A549 (cell line): ENCODE measurements around the gene HACE1. TPM values are rescaled to one million over a fixed set of nuclear protein-coding genes. Genes with fewer than 3 reads are reported as not detected.

Experiments
- ATAC-seq, 2 experiments: fragments of 200-7000 bp in 1 of 2; fragments of >200 bp in 1 of 2; cut with Nextera tagmentation in 1 of 2; cut with Tn5 transposase in 1 of 2; 3 replicates each; pipeline versions ENCODE4 v1.8.0 to v1.9.1; 2018 to 2020; ENCODE audit warnings: mild to moderate bottlenecking in 1 of 2, moderate library complexity in 1 of 2
- CTCF ChIA-PET: fragments of 300-600 bp; sonication (Branson Sonifier 250); formaldehyde crosslinking; extraction: SDS; loops from one replicate; lab custom pipeline; 2021; ENCODE audit warnings: antibody characterized with exemption, inconsistent platforms; lab: Yijun Ruan, JAX
- POLR2A ChIA-PET: fragments of 350-600 bp; formaldehyde crosslinking; extraction: SDS; loops from one replicate; lab custom pipeline; 2021; ENCODE audit warnings: antibody characterized with exemption, inconsistent platforms; lab: Yijun Ruan, JAX
- DNase-seq, 2 experiments: peaks; one replicate each; pipeline versions ENCODE4 v3.0.0 to v3.0.0-alpha.2; 2011 to 2016; ENCODE audit warnings: low read depth in 1 of 2, low spot score in 1 of 2
- FAIRE-seq: peaks from 2 replicates; lab custom pipeline; 2011; peaks lifted over from hg19 to GRCh38; lab: Jason Lieb, UNC
- H3K27ac ChIP-seq, 2 experiments: fragments of >200 bp; sonication (Bioruptor Twin); formaldehyde crosslinking; 3 replicates each; pipeline ENCODE4 v1.5.1; 2016 to 2017
- H3K4me1 ChIP-seq: fragments of >200 bp; sonication (Bioruptor Twin); formaldehyde crosslinking; 3 replicates; pipeline ENCODE4 v1.6.1; 2016
- H3K4me2 ChIP-seq: fragments of >200 bp; sonication (Bioruptor Twin); formaldehyde crosslinking; 3 replicates; pipeline ENCODE4 v1.6.1; 2016
- H3K4me3 ChIP-seq: fragments of >200 bp; sonication (Bioruptor Twin); formaldehyde crosslinking; 3 replicates; pipeline ENCODE4 v1.5.1; 2016
- H3K9me3 ChIP-seq: fragments of >200 bp; sonication (Bioruptor Twin); formaldehyde crosslinking; 3 replicates; pipeline ENCODE4 v1.6.1; 2016
- BCL3 ChIP-seq: fragments of >200 bp; sonication (Bioruptor Twin); formaldehyde crosslinking; IDR thresholded peaks from 3 replicates; pipeline ENCODE4 v1.6.1; 2016
- CBX8 ChIP-seq: fragments of 200-600 bp; sonication (generic); IDR thresholded peaks from 2 replicates; pipeline ENCODE4 v1.6.1; 2016
- CHD2 ChIP-seq: fragments of 150-350 bp; IDR thresholded peaks from 2 replicates; pipeline ENCODE4 v1.6.1; 2014; ENCODE audit warnings: low read length; ENCODE audit not compliant: partially characterized antibody
- CHD4 ChIP-seq: fragments of 200-600 bp; sonication (generic); IDR thresholded peaks from 2 replicates; pipeline ENCODE4 v1.6.1; 2016; ENCODE audit warnings: antibody characterized with exemption, mild to moderate bottlenecking, borderline replicate concordance
- EHMT2 ChIP-seq: fragments of 200-600 bp; sonication (generic); IDR thresholded peaks from 2 replicates; pipeline ENCODE4 v1.6.1; 2016; ENCODE audit warnings: antibody characterized with exemption, low read depth, mild to moderate bottlenecking, moderate library complexity
- EP300 ChIP-seq, 2 experiments: fragments of >200 bp; sonication (Bioruptor Twin); formaldehyde crosslinking; IDR thresholded peaks; 2 replicates in 1 of 2; 3 replicates in 1 of 2; pipeline ENCODE4 v1.6.1; 2016 to 2017
- FOSB ChIP-seq: fragments of 250-450 bp; sonication (Bioruptor Pico); IDR thresholded peaks from 2 replicates; pipeline ENCODE4 v1.5.0; 2020; ENCODE audit warnings: mild to moderate bottlenecking, moderate library complexity
- FOSL2 ChIP-seq, 2 experiments: fragments of 450-650 bp in 1 of 2; fragments of >200 bp in 1 of 2; sonication (Bioruptor Twin) in 1 of 2; formaldehyde crosslinking; IDR thresholded peaks; 2 replicates each; pipeline versions ENCODE4 v1.5.0 to v1.6.1; 2016 to 2020; ENCODE audit warnings: mild to moderate bottlenecking in 1 of 2, moderate library complexity in 1 of 2
- GATA3 ChIP-seq: IDR thresholded peaks from 2 replicates; pipeline ENCODE4 v1.6.1; 2012; ENCODE audit warnings: borderline replicate concordance
- HDAC2 ChIP-seq: fragments of 200-600 bp; sonication (generic); IDR thresholded peaks from 2 replicates; pipeline ENCODE4 v1.6.1; 2016
- HEYL ChIP-seq: fragments of 250-450 bp; sonication (Bioruptor Pico); IDR thresholded peaks from 2 replicates; pipeline ENCODE4 v1.8.0; 2021; ENCODE audit warnings: mild to moderate bottlenecking, moderate library complexity
- HOXA7 ChIP-seq: fragments of 250-450 bp; sonication (Bioruptor Pico); IDR thresholded peaks from 2 replicates; pipeline ENCODE4 v1.5.0; 2020; ENCODE audit warnings: mild to moderate bottlenecking, moderate library complexity
- HOXB5 ChIP-seq: fragments of 250-450 bp; sonication (Bioruptor Pico); IDR thresholded peaks from 2 replicates; pipeline ENCODE4 v1.5.0; 2020; ENCODE audit warnings: mild to moderate bottlenecking, moderate library complexity
- KDM1A ChIP-seq: fragments of 200-600 bp; sonication (generic); IDR thresholded peaks from 2 replicates; pipeline ENCODE4 v1.6.1; 2016; ENCODE audit warnings: low read depth, mild to moderate bottlenecking
- REST ChIP-seq: fragments of 200-600 bp; sonication (generic); IDR thresholded peaks from 2 replicates; pipeline ENCODE4 v1.6.1; 2016; ENCODE audit warnings: antibody characterized with exemption, mild to moderate bottlenecking, moderate library complexity
- SMC3 ChIP-seq: fragments of >200 bp; sonication (Bioruptor Twin); formaldehyde crosslinking; IDR thresholded peaks from 3 replicates; pipeline ENCODE4 v1.6.1; 2018; ENCODE audit warnings: inconsistent platforms
- ZC3H11A ChIP-seq: fragments of 450-650 bp; IDR thresholded peaks from 2 replicates; pipeline ENCODE4 v1.6.1; 2014; ENCODE audit warnings: antibody characterized with exemption, mild to moderate bottlenecking
- WGBS: methylation state at CpG from one replicate; pipeline ENCODE4 v1.1.6; 2017; ENCODE audit errors: missing lambda C conversion rate; 5-methylcytosine and 5-hydroxymethylcytosine counted together
- polyA plus RNA-seq, 4 experiments: library from polyadenylated mRNA; depleted of rRNA in 3 of 4; stranded (reverse); fragments of >200 nt; fragmentation: RNase III in 1 of 4; extraction: RNeasy Plus Mini Kit Qiagen cat#74134 plus additional on column Dnase treatment in 1 of 4; gene quantifications; 2 replicates in 3 of 4; 3 replicates in 1 of 4; pipeline ENCODE4 v1.2.3, GENCODE V29; 2011 to 2017
- TF ChIP-seq, protein P1 (sequence below): fragments of 250-450 bp; sonication (Bioruptor Pico); IDR thresholded peaks from 2 replicates; pipeline ENCODE4 v1.5.0; 2020; ENCODE audit warnings: low read depth, mild to moderate bottlenecking, moderate library complexity
- TF ChIP-seq, protein P2 (sequence below): fragments of 150-350 bp; IDR thresholded peaks from 2 replicates; pipeline ENCODE4 v1.6.1; 2014; ENCODE audit warnings: low read depth, mild to moderate bottlenecking, low read length
- TF ChIP-seq, protein P3 (sequence below): fragments of 250-450 bp; sonication (Bioruptor Pico); IDR thresholded peaks from 2 replicates; pipeline ENCODE4 v1.5.0; 2021; ENCODE audit warnings: mild to moderate bottlenecking, moderate library complexity, borderline replicate concordance
- TF ChIP-seq, protein P4 (sequence below): IDR thresholded peaks from 2 replicates; pipeline ENCODE4 v1.6.1; 2012
- TF ChIP-seq, protein P5 (sequence below): fragments of 450-650 bp; IDR thresholded peaks from 2 replicates; pipeline ENCODE4 v1.6.1; 2014; ENCODE audit warnings: antibody characterized with exemption

Gene HACE1
- polyA plus RNA-seq, 2 of the 4 experiments (the other 2 are of a cell fraction): 3.4 to 9.7 TPM

GRCh38 chr6:104689551-104690205 is 170.0 kb downstream of the HACE1 start:
- DNase-seq (no peak), FAIRE-seq (no peak)
- 86% methylated on average over 3 of the region's 3 CpGs for WGBS
- Histone ChIP-seq H3K4me3 (no peak overlapping the region), H3K4me1 (no peaks in the 10 kb centered on the region)
- TF ChIP-seq GATA3: no peak
- no peak for TF ChIP-seq ZC3H11A
- TF ChIP-seq FOSB (CRISPR knock-in tag): no peak
- no peak for TF ChIP-seq HDAC2
- TF ChIP-seq, protein P1, sequence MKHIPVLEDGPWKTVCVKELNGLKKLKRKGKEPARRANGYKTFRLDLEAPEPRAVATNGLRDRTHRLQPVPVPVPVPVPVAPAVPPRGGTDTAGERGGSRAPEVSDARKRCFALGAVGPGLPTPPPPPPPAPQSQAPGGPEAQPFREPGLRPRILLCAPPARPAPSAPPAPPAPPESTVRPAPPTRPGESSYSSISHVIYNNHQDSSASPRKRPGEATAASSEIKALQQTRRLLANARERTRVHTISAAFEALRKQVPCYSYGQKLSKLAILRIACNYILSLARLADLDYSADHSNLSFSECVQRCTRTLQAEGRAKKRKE (CRISPR knock-in tag): no peak
- TF ChIP-seq, protein P2, sequence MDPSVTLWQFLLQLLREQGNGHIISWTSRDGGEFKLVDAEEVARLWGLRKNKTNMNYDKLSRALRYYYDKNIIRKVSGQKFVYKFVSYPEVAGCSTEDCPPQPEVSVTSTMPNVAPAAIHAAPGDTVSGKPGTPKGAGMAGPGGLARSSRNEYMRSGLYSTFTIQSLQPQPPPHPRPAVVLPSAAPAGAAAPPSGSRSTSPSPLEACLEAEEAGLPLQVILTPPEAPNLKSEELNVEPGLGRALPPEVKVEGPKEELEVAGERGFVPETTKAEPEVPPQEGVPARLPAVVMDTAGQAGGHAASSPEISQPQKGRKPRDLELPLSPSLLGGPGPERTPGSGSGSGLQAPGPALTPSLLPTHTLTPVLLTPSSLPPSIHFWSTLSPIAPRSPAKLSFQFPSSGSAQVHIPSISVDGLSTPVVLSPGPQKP: no peak
- no peak for TF ChIP-seq SMC3
- no peak for TF ChIP-seq FOSL2 (IDR thresholded peaks at IDR 0.05)
- TF ChIP-seq FOSL2 (CRISPR knock-in tag; IDR thresholded peaks at IDR 0.05): no peak
- TF ChIP-seq, protein P3, sequence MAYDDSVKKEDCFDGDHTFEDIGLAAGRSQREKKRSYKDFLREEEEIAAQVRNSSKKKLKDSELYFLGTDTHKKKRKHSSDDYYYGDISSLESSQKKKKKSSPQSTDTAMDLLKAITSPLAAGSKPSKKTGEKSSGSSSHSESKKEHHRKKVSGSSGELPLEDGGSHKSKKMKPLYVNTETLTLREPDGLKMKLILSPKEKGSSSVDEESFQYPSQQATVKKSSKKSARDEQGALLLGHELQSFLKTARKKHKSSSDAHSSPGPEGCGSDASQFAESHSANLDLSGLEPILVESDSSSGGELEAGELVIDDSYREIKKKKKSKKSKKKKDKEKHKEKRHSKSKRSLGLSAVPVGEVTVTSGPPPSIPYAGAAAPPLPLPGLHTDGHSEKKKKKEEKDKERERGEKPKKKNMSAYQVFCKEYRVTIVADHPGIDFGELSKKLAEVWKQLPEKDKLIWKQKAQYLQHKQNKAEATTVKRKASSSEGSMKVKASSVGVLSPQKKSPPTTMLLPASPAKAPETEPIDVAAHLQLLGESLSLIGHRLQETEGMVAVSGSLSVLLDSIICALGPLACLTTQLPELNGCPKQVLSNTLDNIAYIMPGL (CRISPR knock-in tag): no peak
- no peak for TF ChIP-seq KDM1A
- TF ChIP-seq CHD4: no peak
- TF ChIP-seq, all 56 proteins: peak for 0
- H3K27ac ChIP-seq: no peak overlapping the region
- no peaks in the 10 kb centered on the region for H3K9me3 ChIP-seq
- ChIA-PET CTCF (no interaction called here), POLR2A (no interaction called here)
- no peak for ATAC-seq
- H3K4me2 ChIP-seq: no peak overlapping the region

DNA sequence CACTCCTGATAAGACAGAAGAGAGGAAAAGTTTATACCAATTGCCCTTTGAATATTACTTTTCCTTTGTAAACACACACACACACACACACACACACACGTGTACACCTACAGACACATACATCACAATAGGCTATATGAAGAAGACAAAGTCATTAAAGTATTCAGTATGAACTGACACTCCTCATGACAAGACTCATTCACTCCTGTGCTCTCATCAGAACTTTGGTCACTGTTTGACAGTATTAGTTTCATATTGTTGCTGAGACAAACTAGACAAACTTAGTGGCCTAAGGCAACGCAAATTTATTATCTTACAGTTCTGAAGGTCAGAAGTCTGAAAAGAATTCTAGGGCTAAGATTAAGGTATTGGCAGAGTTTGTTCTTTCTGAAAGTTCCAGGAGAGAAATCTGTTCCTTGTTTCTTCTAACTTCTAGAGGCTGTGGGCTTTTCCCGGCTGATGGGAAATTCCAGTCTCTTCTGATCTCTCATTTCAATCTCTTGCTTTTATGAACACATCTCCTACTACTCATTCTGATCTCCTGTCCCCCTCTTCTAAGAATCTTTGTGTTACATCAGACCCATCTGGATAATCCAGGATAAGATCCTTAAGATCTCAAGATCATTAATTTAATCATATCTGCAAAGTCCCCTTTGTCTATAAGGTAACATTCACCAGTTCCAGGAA is 171.3 kb downstream of the HACE1 start:
- CTCF ChIA-PET: no interaction called here
- H3K4me1 ChIP-seq: no peaks in the 10 kb centered on the region
- no peak overlapping the region for H3K4me2 ChIP-seq
- no peak for TF ChIP-seq BCL3
- no peak for TF ChIP-seq HOXB5 (CRISPR knock-in tag)
- no peak for TF ChIP-seq ZC3H11A
- TF ChIP-seq CBX8: no peak
- TF ChIP-seq EP300 (IDR thresholded peaks at IDR 0.05): no peak
- TF ChIP-seq, protein P4, sequence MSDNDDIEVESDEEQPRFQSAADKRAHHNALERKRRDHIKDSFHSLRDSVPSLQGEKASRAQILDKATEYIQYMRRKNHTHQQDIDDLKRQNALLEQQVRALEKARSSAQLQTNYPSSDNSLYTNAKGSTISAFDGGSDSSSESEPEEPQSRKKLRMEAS: no peak
- TF ChIP-seq SMC3: no peak
- TF ChIP-seq HEYL (CRISPR knock-in tag): no peak
- no peak for TF ChIP-seq EHMT2
- no peak for TF ChIP-seq CHD2
- no peak for TF ChIP-seq HOXA7 (CRISPR knock-in tag)
- TF ChIP-seq GATA3: no peak
- no peak for TF ChIP-seq REST
- TF ChIP-seq, protein P5, sequence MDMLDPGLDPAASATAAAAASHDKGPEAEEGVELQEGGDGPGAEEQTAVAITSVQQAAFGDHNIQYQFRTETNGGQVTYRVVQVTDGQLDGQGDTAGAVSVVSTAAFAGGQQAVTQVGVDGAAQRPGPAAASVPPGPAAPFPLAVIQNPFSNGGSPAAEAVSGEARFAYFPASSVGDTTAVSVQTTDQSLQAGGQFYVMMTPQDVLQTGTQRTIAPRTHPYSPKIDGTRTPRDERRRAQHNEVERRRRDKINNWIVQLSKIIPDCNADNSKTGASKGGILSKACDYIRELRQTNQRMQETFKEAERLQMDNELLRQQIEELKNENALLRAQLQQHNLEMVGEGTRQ: no peak
- no peak for FAIRE-seq
- whole genome bisulfite sequencing: 74% methylated on average over 3 of the region's 3 CpGs
- DNase-seq: no peak
- POLR2A ChIA-PET: no interaction called here
- H3K9me3 ChIP-seq: no peaks in the 10 kb centered on the region
- no peak overlapping the region for H3K4me3 ChIP-seq
- no peak overlapping the region for H3K27ac ChIP-seq
- no peak for ATAC-seq
